GM12878 (cell line): ENCODE data around the gene NKIRAS2. TPM values are rescaled to one million over a fixed set of nuclear protein-coding genes. Genes with fewer than 3 reads are reported as not detected.
A peak's percentile ranks its signal among the peaks of the same experiment; 100 is the strongest.

Experiments used
- ATAC-seq: fragments of 200-7000 bp; cut with Tn5 transposase; 3 replicates; pipeline ENCODE4 v1.9.1; 2020; ENCODE audit warnings: mild to moderate bottlenecking, moderate library complexity
- BruUV-seq: library from RNA; stranded (reverse); fragments of 400-500 nt; replicated peaks from 2 replicates; lab custom pipeline; 2021; lab: Mats Ljungman, UMichigan
- CTCF ChIA-PET: fragments of 300-600 bp; sonication (Branson Sonifier 250); formaldehyde crosslinking; extraction: SDS; loops from one replicate; lab custom pipeline; 2021; ENCODE audit warnings: inconsistent platforms; lab: Yijun Ruan, JAX
- POLR2A ChIA-PET: fragments of 350-600 bp; formaldehyde crosslinking; extraction: SDS; loops from one replicate; lab custom pipeline; 2021; ENCODE audit warnings: inconsistent platforms; lab: Charles Lee
- RAD21 ChIA-PET: fragments of 300-600 bp; sonication (Branson Sonifier 250); formaldehyde crosslinking; loops from one replicate; lab custom pipeline; 2023; ENCODE audit warnings: antibody characterized with exemption; ENCODE audit not compliant: unreplicated experiment; lab: Charles Lee
- SMC1A ChIA-PET: fragments of 300-600 bp; sonication (Branson Sonifier 250); formaldehyde crosslinking; loops from one replicate; lab custom pipeline; 2023; ENCODE audit not compliant: unreplicated experiment, uncharacterized antibody; lab: Charles Lee
- DNase-seq: peaks from one replicate; pipeline ENCODE4 v3.0.0-alpha.2; 2011; ENCODE audit warnings: low read depth, low spot score
- FAIRE-seq: peaks from 3 replicates; lab custom pipeline; 2011; peaks lifted over from hg19 to GRCh38; lab: Jason Lieb, UNC
- H2AFZ ChIP-seq: 2 replicates; pipeline ENCODE4 v1.6.0; 2011; ENCODE audit warnings: low read depth, low read length, control low read depth; ENCODE audit not compliant: control insufficient read depth
- H3K27ac ChIP-seq: 2 replicates; pipeline ENCODE4 v1.5.1; 2011; ENCODE audit warnings: control low read depth; ENCODE audit not compliant: control insufficient read depth, insufficient read depth
- H3K27me3 ChIP-seq, 2 experiments: replicated peaks in 1 of 2; 2 replicates each; pipeline versions ENCODE4 v1.6.0 to v1.6.1; 2011; ENCODE audit warnings: low read length in 1 of 2; ENCODE audit not compliant: control insufficient read depth in 2 of 2, insufficient read depth in 2 of 2
- H3K36me3 ChIP-seq, 2 experiments: 2 replicates each; pipeline ENCODE4 v1.5.1; 2011; ENCODE audit warnings: low read length in 1 of 2; ENCODE audit not compliant: control insufficient read depth in 2 of 2, insufficient read depth in 2 of 2
- H3K4me1 ChIP-seq: 2 replicates; pipeline ENCODE4 v1.6.1; 2011; ENCODE audit warnings: mild to moderate bottlenecking, low read length, moderate library complexity, mixed read lengths; ENCODE audit not compliant: control insufficient read depth, insufficient read depth
- H3K4me2 ChIP-seq: 2 replicates; pipeline ENCODE4 v1.6.0; 2011; ENCODE audit warnings: control low read depth; ENCODE audit not compliant: control insufficient read depth, insufficient read depth
- H3K4me3 ChIP-seq: fragments of 200-600 bp; sonication (generic); 2 replicates; pipeline ENCODE4 v1.5.1; 2016
- H3K79me2 ChIP-seq: 2 replicates; pipeline ENCODE4 v1.6.0; 2011; ENCODE audit warnings: low read length; ENCODE audit not compliant: control insufficient read depth, insufficient read depth
- H3K9ac ChIP-seq: 2 replicates; pipeline ENCODE4 v1.8.0; 2011; ENCODE audit warnings: low read length, control low read depth, mixed read lengths; ENCODE audit not compliant: control insufficient read depth, insufficient read depth
- H3K9me3 ChIP-seq: replicated peaks from 3 replicates; pipeline ENCODE4 v1.5.1; 2011; ENCODE audit warnings: mild to moderate bottlenecking, low read length; ENCODE audit not compliant: control insufficient read depth, insufficient read depth
- H4K20me1 ChIP-seq: 2 replicates; pipeline ENCODE4 v1.6.0; 2011; ENCODE audit not compliant: control insufficient read depth, insufficient read depth
- CHD4 ChIP-seq: fragments of 200-600 bp; sonication (generic); IDR thresholded peaks from 2 replicates; pipeline ENCODE4 v1.6.1; 2016; ENCODE audit warnings: mild to moderate bottlenecking
- JUNB ChIP-seq: IDR thresholded peaks from 2 replicates; pipeline ENCODE4 v1.6.1; 2016; ENCODE audit warnings: antibody characterized with exemption, mild to moderate bottlenecking
- RCOR1 ChIP-seq: conservative IDR thresholded peaks from 2 replicates; pipeline ENCODE4 v1.6.1; 2012; ENCODE audit warnings: low read depth, low read length, improper control_type of control experiment
- RUNX3 ChIP-seq: IDR thresholded peaks from 2 replicates; pipeline ENCODE4 v1.6.1; 2012; ENCODE audit warnings: low read length, inconsistent platforms
- ZBTB40 ChIP-seq: fragments of 450-650 bp; IDR thresholded peaks from 2 replicates; pipeline ENCODE4 v1.6.1; 2016; ENCODE audit warnings: mild to moderate bottlenecking, moderate library complexity, borderline replicate concordance
- ZNF384 ChIP-seq: IDR thresholded peaks from 2 replicates; pipeline ENCODE4 v1.6.1; 2012; ENCODE audit warnings: low read depth, mild to moderate bottlenecking, low read length, improper control_type of control experiment, borderline replicate concordance
- WGBS: methylation state at CpG from one replicate; pipeline ENCODE4 v1.1.6; 2016; ENCODE audit warnings: low lambda C conversion rate; ENCODE audit not compliant: insufficient replicate concordance, insufficient coverage; ENCODE audit errors: missing lambda C conversion rate; 5-methylcytosine and 5-hydroxymethylcytosine counted together
- in situ Hi-C: fragments of 300-500 bp; cut with MboI; formaldehyde crosslinking; loops from 9 replicates; pipeline ENCODE4 v1.14.3; 2018; ENCODE audit warnings: mixed read lengths
- intact Hi-C: fragments of 100-400 bp; cut with micrococcal nuclease; formaldehyde crosslinking; loops from one replicate; pipeline ENCODE4 v1.14.2; 2022; ENCODE audit not compliant: unreplicated experiment
- polyA plus RNA-seq, 11 experiments: library from polyadenylated mRNA; depleted of rRNA in 4 of 11; unstranded in 6 of 11; stranded (reverse) in 5 of 11; fragments of >200 nt; fragmentation: Nextera tagmentation in 4 of 11; fragmentation: Illumina TruSeq in 1 of 11; extraction: Ambion mirVana in 4 of 11; extraction: Trizol in 1 of 11; gene quantifications; 1 replicate in 1 of 11; 2 replicates in 10 of 11; pipeline versions ENCODE4 v1.2.1 to v1.2.3, GENCODE V29; 2011 to 2016; ENCODE audit warnings: inconsistent platforms in 2 of 11, missing spikeins in 2 of 11, low read depth in 1 of 11
- total RNA-seq, 4 experiments: library from RNA; depleted of rRNA in 3 of 4; stranded (reverse); fragments of >200 nt in 3 of 4; fragmentation: Illumina TruSeq in 1 of 4; extraction: Trizol in 1 of 4; gene quantifications; 2 replicates each; pipeline versions ENCODE4 v1.2.1 to v1.2.3, GENCODE V29; 2013 to 2021
- TF ChIP-seq, protein P1 (sequence below): IDR thresholded peaks from 2 replicates; pipeline ENCODE4 v1.6.1; 2011; ENCODE audit warnings: low read depth, mild to moderate bottlenecking, low read length, moderate library complexity, borderline replicate concordance; ENCODE audit errors: extremely low read depth

The NKIRAS2 gene
- total and polyA plus RNA-seq, 10 of the 15 experiments (the other 5 are each of a cell fraction or from before 2014, with no cell fraction given) = 6.4 to 49.7 (median 27.2) TPM

- ChIA-PET SMC1A (interaction anchor here (0.7 to 2.5 kb wide), 2 partner anchors 13 to 23 kb away, joined by 4 to 7 read pairs; no protein-coding TSS in a partner anchor), RAD21 (no interaction called here), POLR2A (no interaction called here), CTCF (interaction anchor here (0.6 to 2.4 kb wide), 4 partner anchors 13 to 82 kb away, joined by 3 to 9 read pairs (median 4); partner anchors contain the start of genes DNAJC7 and NKIRAS2)
- Histone ChIP-seq H3K27me3 (no peaks in the 10 kb centered on the region), H3K27ac (no peak overlapping the region), H3K4me1 (peaks cover 8% of the 10 kb centered on the region; the same call in 1 of the 2 replicates), H3K4me2 (0 out of 2 replicates have a peak overlapping the region, but pooled peaks have one; percentile 23), H2AFZ (peak overlapping the region; percentile 52), H3K79me2 (no peaks in the 10 kb centered on the region), H4K20me1 (no peaks in the 10 kb centered on the region), H3K36me3 (no peaks in the 10 kb centered on the region), H3K9ac (no peak overlapping the region), H3K4me3 (no peak overlapping the region), H3K9me3 (no peaks in the 10 kb centered on the region)
- FAIRE-seq = no peak
- intact Hi-C loops = no loop called here
- WGBS = 14% methylated on average over 5 of the region's 5 CpGs
- no TSS peak for BruUV-seq
- no peak for DNase-seq
- peak; percentile 80 for ATAC-seq
- no peak for TF ChIP-seq ZBTB40
- peak; percentile 60 for TF ChIP-seq ZNF384
- peak; percentile 56 for TF ChIP-seq RUNX3
- TF ChIP-seq JUNB = peak; percentile 78
- TF ChIP-seq, protein P1, sequence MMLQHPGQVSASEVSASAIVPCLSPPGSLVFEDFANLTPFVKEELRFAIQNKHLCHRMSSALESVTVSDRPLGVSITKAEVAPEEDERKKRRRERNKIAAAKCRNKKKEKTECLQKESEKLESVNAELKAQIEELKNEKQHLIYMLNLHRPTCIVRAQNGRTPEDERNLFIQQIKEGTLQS = no peak
- no peak for TF ChIP-seq CHD4
- TF ChIP-seq RCOR1 = no peak
- in situ Hi-C loops = no loop called here
These were observed 18.5 kb downstream of the NKIRAS2 start for GRCh38 chr17:42038221-42038973.
